Amniotic stem cell (primary cell): ENCODE results near the gene FAM180A.

Experiments
- DNase-seq: peaks from one replicate; lab custom pipeline; 2025; lab: John Stamatoyannopoulos, UW

Gene FAM180A

DNA sequence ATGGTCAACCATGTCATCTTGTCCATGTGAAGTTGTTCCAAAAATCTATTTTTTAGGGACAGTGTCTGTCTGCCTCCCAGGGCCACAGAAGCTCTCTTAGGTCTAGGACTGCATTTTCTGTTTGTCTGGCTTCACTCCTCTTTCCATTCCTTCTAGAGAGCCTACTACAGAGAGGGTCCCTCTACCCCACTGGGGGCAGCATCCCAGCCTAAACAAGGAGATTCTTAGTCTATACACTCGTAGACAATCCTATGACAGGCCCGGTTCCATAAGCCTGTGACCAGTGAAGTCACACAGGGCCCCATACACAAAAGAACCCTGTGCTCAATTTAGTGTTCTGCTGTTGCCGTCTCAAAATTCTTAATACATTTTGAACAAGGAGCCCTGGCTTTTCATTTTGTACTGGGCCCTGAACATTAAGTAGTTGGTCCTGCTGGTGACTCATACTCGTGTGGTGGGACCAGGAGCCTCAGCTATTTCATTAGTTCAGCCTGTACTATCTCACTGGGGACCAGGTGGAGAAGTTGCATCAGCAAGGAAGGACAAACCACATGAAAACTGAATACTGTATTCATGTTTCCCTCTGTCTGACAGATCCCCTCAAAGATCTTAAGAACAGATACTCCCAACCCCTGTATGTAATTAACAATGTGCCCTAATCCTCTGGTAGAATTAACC lies 23.5 kb upstream of the FAM180A start:
- no peak for DNase-seq

DNA sequence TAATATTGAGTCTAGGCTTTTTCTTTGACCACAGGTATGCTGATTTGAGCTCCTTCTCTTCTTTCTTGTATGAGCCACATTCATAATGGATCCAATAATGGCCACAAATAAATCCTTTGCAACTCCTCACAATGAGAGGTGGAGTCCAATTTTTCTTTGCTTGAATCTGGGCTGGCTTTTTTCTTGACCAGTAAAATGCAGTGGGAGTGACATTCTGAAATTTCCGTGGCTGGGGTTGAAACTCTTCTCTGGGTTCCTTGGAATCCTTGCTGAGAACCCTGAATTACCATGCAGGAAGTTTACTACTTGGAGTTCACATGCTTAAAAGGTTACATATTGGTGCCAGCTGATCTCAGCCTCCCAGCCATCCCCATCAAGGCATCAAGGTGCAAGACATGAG lies 22.4 kb upstream of the FAM180A start:
- no peak for DNase-seq

DNA sequence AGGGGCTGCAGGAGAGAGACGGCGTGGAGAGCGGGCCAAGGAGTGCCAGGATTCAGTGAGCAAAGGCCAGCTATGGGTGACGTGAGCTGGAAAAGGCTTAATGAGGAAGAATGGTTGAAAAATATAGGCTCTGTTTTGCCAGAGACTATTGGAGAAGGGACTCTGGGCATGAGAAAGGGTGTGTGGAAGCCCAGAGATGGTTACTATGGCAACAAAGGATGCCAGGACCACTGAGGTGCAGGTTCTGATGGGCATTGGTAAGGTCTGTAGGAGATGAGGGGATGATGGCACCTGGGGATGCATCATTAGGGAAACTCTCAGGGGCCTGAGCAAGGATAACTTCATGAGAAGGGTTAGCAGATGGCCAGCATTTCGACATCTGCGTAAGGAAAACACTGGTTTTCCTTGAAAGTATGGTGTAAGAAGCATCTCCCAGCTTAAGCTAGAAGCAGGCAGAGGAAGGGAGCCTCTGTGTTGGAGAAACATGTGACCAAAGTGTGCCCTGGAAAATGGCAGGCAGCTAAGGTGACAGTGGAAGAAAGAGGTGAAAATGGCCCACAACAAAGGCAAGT lies 21.6 kb upstream of the FAM180A start:
- DNase-seq = no peak

DNA sequence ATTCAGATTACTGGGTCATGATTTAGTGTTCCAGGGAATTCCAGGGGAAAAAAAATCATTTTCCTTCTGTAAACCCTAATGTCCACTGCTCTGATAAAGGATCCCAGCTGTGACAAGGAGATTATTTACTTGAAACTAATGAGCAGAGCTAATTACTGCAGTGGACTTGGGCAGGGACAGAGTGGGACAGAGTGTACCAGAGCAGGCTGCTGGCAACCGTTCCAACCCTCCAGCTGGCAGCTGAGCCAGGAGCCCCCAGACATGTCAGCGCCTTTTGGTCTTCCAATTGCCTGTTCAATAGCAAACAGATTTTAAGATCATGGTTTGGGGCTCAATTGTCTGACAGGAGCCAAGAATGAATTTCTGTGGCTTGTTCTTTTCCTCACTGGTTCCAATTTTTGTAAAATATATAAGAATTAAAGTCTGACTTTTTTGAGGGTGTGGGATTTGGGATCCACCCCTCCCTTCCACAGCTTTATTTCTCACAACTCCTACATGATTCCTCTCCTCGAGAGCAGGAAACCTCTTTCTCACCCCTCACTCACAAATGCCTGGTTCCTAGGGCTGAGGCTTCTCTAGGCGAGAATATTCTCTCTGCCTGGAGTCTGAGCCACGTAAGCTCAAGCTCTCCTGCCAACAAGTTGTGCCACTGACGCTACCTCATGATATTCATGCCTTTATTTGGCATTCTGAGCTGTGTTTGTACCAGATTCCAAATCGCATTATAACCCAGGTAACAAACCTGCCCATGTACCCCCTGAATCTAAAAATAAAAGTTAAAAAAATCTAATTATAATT lies 20.6 kb upstream of the FAM180A start:
- no peak for DNase-seq

DNA sequence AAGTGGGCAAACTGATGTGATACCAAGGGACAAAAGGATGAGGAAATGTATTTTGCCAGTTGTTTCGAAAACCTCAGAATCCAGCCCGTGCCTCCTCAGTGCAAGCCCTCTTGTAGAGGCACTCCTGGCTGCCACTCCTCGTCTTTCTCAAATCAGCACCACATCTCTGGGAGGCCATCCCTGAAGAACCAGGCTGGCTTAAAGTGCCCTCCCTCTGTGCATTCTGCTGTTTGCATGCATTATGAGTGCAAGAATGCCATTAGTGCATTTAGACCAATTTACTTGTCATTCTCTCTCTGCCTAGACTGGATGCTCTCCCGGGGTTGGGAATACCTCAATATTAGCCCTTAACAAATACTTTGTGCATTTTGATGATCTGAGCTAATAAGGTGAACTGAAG lies 19.9 kb upstream of the FAM180A start:
- no peak for DNase-seq

DNA sequence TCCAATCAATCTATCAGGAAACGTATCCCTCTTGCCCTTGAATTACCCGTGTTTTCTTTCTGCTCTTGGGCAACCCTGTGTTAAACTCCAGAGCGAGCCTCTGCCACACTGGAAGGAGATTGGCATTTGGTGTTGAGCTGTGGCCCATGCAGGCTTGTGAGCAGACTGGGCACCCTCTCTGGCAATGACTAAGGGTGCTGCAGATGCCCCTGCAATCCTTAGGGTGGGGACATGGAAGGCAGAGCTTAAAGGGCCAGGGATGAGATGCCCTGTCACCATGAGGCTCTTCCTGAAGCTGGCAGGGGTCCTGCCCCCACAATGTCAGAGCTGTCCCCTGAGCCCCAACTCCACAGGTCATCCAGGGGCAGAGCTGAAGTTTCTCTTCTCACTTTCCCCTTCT lies 19.5 kb upstream of the FAM180A start:
- no peak for DNase-seq

DNA sequence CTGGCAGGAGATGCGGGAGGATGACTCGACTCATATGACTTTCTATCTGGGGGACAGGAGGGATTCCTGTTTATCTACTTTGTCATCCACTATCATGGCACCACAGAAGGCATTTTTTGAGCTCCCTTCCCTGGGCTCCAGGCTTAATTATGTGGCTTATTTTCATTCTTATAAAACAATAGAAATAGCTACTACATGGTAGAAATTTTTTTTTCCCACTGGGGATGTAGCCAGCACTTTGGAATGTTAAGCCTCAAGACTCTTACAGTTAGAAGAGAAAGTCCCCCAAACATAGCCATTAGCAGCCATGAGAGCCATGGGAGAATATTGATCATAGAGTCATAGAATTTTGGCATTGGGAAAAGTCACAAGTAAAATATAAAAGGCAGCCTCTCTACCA lies 14.6 kb upstream of the FAM180A start:
- DNase-seq = no peak

DNA sequence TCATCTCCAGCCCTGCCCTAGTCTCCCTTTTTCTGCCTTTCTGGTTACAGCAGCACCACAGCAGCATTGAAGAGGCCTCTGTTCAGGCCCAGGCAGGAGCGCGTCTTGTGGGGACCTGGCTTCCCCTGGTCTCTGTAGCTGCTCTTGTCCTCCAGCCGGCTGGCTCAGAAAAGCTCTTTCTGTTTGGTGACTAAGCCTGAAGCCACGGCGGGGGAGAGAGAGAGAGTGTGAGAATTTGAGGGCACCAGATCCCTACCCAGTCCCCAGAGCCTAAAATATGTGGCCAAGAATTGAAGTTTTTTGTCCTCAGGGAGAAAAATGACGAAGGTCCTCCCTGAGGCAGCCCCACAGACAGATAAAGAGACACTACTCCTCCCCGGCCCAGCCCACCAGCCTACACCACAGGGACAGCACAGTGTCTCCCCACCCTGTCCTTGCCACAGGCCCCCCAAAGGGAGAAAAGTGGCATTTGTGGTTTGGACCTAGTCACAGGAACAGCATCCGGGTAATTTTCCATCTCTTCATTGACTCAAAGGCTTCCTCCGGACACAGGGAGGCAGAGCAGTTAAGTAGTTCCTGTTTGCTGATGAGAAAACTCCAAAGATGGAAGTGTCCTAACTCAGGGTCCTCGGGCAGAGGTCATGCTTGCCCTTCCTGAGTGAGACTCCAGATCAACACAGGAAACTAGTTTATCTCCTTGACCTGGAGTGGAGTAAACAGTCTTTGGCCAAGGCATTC lies 13.3 kb upstream of the FAM180A start:
- DNase-seq = peak; percentile 37

DNA sequence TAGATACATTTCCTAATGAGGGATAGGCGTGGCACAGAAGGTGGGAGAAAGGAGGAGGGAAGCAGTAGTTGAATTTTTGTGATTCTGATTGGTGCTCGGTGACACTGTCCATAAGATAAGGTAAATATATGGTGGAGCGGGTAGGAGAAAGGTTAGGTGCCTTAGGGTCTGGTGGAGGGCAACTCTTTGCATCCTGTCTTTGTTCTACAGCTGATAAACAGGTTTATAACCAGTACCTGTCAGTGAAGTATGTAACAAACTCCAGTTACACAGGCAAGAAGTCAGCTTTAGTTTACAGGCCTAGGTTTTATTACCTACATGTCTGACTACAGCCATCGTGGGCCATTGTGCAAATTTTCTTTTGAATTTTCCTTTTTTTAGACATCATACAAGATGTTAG lies 10.9 kb upstream of the FAM180A start:
- no peak for DNase-seq

DNA sequence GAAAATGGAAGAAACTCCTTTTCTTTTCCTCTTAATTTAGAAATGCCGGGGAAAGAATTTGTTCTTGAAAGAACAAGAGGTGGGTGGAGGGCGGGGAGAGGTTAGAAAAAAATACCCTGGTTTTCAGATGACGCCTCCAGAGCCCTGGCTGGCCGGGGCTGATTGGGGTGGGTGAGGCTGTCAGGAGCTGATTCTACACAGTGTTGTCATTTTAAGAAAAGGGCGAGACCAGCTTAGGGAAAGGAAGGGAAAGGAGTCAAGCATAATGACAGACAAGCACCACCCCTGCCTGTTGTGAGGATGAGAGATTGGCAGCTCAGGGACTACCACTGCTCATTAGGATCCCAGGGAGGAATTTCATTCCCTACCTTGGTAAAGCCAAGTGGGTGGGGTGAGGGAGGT lies 9.9 kb upstream of the FAM180A start:
- DNase-seq = no peak

DNA sequence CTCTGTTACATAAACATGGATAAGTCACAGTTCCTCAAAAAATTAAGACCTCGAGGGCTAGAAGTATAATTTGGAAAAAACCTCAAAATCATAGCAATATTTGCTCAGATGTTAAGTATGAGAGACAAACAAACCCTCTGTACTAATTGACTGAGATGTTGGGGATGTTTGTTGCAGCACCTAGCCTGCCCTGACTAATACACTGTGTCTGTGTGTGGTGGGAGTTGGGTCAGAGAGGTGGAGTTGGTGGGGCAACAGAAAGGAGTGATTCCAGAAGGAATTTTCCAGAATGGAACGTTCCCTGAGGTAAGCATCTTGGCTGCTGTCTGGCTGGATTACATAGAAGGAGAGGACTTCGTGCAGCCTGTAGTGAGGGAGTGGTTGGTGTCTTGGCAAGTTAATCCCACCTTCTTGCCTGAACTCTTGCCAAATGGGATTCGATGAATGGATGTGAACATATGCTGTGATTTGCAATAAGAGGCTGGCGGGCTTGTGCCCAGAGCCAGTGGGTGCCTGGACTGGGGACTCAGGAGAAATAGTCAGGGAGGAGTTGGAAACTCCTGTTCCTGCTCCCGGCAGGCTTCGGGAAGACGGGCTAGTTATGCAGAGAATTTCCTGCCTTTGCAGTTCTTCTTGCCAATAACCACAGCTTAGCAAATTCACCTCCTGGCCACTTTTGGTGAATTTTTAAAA lies 9.3 kb upstream of the FAM180A start:
- peak; percentile 31 for DNase-seq

DNA sequence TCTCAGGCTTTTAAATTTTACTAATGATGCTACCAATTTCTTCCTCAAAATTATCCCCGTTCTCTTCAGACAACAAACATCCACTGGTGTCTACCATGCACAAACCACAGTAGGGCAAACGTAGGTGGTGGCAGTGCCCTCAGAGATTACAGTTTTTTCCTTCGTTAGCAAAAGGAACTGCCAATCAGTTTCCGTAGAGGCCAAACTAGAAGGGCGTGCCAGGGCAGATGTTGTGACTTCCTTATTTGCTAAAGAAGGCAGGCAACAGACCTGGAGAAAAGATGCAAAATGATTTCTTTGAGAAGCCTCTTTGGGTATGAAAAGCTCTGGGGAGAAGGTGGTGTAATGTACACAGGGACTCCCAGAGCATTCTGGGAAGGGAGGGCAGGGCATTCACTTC lies 7.6 kb upstream of the FAM180A start:
- no peak for DNase-seq

DNA sequence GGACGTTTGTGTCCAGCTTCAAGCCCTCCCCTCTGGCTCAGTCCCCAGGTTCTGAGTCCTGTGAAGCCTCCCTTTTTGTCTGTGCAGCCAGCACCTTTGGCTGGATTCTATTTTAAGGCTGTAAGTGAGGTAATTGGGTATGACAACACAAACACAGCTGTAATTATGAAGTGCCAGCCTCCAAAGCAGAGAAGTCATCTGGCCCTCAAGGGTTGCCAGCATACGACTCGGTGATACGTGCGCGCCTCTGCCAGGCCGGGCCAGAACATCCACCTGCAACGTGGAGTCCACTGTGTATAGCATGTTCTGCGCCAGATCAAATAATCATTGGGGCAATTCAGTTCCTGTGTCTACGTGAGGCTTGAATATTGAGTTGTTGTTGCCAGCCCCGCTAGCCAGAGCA lies 6.7 kb upstream of the FAM180A start:
- DNase-seq = no peak

DNA sequence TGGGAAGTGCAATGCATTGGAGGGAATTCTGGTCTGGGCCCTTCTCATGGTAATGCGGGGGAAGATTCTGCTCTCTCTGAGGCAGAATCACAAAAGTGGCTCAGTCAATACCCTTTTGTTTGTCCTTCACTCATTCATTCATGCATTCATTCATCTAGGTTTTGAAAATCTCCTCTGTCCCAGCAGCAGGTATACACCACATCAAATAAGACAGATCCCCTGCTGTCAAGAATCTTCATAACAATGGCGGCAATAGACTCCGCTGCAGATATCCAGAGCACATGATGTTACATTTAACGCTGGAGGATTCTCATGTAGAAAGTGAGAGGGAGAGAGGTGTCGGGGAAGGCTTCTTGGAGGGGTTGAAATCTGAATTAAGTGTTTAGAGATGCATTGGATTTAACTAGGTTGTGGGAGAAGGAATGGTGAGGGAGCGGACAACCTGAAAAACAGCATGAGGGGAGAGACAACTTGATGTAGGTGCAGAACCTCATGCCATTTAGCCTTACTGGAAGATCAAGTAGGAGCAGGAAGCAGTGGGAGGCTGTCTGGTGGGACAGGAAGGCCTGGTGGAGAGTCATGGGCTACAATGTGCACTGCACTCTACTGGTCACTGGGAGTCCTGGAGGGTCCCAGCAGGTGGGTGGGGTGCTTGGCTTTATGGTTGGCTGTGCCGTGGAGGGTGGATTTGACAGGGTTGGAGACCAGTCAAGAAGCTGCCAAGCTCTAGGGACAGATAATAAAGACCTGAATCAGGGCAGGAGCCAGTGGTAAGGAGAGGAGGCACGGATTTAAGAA lies 5.2 kb upstream of the FAM180A start:
- DNase-seq = no peak

DNA sequence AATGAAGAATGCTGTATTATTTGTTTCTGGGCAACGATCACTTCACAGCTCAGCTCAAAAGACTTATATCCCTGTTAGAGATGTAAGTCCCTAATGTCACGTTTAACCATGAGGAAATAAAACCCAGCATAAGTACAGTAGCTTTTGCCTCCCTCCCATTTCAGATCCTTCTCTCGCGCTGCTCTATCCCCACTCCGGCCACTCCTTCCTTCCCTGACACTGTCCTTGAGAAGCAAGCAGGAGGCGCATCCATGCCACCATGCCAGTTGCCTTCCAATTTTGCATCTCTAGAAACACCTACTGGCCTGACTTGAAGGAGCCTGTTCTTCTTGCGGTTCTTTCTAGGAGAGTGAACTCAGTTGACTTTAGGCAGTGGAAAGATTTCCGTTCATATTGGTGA lies 1.2 kb downstream of the FAM180A start:
- DNase-seq = no peak

DNA sequence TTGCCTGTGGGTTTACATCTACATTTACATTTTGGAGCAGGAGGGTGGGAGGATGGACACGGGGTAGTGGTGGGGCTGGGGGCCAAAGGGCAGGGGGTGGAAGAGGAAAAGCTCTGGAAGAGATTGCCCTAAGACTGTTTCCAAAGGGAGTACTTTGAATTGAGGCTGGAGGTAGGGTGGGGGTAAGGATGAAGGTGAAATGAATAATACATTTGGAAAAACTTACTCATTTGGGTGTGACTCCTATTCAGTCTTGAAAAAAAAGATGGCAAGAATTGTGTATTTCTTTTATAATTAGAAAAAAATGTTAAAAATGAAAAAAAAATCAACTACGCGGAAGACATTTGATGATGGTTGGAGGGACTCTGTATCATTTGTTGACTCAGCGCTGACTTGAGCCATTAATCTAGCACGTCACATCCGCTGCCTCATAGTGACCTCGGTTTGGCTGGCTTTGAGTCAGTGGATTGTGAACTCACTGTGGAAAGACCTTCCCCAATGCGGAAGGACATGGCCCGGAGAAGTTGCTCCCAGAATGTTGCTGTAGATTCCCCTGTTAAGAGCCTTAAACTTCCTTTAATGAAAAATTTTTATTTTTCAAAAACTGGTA lies 2.8 kb downstream of the FAM180A start:
- DNase-seq = peak; percentile 98

DNA sequence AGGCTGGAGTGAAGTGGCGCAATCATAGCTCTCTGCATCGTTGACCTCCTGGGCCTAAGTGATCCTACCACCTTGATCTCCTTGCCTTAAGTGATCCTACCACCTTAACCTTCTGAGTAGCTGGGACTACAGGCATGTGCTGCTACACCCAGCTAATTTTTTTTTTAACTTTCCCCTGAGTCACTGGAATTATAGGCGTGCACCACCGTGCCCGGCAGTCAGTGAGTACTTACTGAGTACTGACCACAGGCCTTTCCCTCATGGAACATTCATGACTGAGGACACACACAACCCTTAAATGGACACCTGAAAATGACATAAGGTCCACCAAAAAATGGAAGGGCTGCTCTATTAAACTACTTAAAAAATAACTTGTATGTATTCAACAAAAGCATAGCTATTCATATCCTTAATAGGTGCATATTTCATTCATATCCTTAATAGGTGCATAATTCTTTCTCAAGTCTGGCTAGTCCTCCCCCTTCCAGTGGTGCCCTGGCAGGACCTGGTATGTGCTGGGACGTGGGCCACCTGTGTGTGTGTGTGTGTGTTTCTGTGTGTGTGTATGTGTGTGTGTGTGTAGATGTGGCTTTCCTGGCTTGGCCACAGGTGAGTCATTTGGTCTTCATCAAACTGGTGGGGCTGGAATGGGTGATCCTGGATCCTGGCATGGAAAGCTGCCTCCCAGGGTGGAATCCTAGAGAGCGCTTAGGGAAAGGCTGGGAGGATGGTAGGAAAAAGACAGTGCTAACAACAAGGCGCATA lies 3.5 kb downstream of the FAM180A start:
- peak; percentile 82 for DNase-seq

DNA sequence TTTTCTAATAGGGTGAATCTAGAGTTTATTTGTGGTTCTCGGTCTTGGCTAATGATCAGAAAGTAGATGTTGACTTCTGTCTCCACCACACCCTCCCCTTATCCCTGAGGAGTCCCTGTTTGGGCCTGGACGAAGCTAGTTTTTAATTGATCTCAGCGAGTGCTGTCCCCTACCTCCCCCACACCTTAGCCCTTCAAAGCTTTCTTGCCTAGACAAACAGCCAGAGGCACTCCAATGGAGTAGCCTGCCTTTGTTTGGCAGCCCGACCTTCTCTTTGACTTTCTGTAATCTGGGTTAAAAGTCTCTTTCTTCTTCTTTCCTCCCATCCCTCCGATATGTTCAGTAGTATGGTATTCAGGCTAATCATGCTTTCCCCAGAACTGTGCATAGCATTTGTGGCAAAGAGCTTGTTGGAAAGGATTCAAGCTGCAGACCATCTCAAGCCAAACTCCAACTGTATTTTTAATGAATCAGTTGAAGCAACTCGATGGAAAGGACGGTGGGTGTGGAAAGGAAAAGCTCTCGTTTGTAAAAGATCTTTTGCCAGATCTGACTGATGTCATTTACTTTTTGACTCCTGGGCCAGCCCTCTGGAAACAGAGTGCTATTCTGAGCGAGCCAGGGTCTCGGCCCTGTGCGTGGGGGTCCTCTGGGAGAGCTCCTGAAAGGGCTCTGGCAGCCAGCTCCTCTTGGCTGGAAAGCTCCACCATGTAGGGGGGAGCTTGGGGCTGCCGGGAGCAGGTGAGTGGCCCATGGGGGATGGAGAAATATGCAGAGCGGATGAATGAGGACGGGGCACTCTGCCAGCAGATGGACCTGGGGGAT lies 4.5 kb downstream of the FAM180A start:
- no peak for DNase-seq

DNA sequence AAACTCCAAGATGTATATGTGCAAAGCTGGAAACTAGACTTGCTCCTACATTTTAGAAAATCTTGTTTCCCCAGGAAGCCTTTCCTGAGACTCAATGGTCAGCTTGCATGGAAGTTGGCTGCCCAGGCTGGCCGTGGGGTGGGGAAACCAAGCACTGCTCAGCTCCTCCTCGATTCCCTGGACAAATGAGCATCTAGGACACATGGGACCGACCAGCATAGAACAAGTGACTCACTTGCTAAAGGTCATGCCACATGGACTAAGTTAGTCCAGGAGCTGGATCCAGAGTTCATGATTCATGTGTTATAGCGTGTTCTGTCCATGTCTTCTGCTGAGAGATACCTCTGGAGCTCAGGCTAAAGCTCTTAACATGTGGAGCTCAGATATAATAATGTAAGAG lies 6.2 kb downstream of the FAM180A start:
- DNase-seq = no peak
